ENCODE measurements around the gene DISC1.

DNA sequence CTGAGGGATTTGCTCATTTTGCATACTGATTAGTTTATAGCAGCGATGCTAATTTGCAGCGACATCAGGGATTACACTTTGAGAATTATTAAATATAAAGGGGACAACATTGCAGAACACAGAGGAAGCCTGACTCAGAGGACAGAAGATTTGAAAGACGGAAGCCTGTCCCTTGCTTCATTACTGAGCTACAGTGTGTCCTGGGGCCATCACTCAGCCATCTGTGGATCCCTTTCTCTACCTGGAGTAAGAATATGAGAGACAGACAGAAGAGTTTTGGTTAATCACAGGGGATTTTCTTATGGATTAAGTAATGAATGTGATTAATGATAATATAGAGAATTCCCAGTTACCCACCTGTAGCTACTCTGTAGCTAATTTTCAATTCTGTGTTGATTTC, 134.7 kb downstream of the DISC1 start:
- TF ChIP-seq CTCF (IDR thresholded peaks at IDR 0.05; ENCODE audit: insufficient read depth, low read length, poor library complexity, severe bottlenecking) = no peak
- TF ChIP-seq EZH2phosphoT487 (conservative IDR thresholded peaks at IDR 0.05; ENCODE audit: low read length) = no peak
